GM10266 (cell line): ENCODE results near the gene OXT.

Experiments used
- DNase-seq: peaks from one replicate; pipeline ENCODE4 v3.0.0; 2012; ENCODE audit errors: extremely low spot score
- TF ChIP-seq, protein P1 (sequence below): IDR thresholded peaks from 2 replicates; pipeline ENCODE4 v1.5.1; 2012; ENCODE audit warnings: mild to moderate bottlenecking, low read depth; ENCODE audit not compliant: control insufficient read depth, insufficient read depth; ENCODE audit errors: missing control alignments

OXT gene

GRCh38 chr20:3103369-3104032 lies 32.1 kb downstream of the OXT start:
- DNase-seq = no peak
- TF ChIP-seq, protein P1, sequence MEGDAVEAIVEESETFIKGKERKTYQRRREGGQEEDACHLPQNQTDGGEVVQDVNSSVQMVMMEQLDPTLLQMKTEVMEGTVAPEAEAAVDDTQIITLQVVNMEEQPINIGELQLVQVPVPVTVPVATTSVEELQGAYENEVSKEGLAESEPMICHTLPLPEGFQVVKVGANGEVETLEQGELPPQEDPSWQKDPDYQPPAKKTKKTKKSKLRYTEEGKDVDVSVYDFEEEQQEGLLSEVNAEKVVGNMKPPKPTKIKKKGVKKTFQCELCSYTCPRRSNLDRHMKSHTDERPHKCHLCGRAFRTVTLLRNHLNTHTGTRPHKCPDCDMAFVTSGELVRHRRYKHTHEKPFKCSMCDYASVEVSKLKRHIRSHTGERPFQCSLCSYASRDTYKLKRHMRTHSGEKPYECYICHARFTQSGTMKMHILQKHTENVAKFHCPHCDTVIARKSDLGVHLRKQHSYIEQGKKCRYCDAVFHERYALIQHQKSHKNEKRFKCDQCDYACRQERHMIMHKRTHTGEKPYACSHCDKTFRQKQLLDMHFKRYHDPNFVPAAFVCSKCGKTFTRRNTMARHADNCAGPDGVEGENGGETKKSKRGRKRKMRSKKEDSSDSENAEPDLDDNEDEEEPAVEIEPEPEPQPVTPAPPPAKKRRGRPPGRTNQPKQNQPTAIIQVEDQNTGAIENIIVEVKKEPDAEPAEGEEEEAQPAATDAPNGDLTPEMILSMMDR = no peak

GRCh38 chr20:3105256-3106137 lies 34.1 kb downstream of the OXT start:
- TF ChIP-seq, protein P1 = no peak
- DNase-seq = no peak

GRCh38 chr20:3106185-3106584 lies 34.8 kb downstream of the OXT start:
- TF ChIP-seq, protein P1 = no peak

GRCh38 chr20:3106658-3107463 lies 35.4 kb downstream of the OXT start:
- no peak for DNase-seq
- TF ChIP-seq, protein P1 = no peak

More at GRCh38 chr20:3106185-3106584, 34.8 kb downstream of the OXT start:
- no peak for DNase-seq

DNA sequence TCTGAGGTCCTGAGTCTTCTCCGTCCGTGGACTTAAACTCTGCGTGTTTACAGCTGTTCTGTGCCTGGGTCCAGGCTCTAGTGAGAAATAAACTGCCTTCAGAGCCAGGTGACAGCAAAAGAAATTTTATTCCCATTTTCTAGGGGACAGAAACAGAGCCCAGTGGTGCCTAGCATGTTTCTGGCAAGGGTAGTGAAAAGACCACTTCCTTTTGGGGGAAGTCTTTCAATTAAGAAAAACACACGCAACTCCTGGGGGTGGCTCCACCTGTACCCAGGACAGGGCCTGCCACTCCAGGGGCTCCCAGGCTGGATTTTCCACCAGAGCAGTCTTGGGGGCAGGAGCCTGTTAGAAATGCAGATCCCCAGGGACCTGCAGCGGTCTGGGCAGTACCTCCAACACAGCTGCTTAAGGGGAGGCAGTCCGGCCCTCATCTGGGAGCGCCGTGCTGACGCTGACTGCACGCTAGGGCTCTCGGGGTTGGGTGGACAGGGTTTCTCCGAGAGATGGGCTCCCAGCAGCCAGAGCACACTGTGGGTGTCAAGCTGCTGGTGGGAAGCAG lies 36.1 kb downstream of the OXT start:
- DNase-seq = no peak
- TF ChIP-seq, protein P1 = no peak

DNA sequence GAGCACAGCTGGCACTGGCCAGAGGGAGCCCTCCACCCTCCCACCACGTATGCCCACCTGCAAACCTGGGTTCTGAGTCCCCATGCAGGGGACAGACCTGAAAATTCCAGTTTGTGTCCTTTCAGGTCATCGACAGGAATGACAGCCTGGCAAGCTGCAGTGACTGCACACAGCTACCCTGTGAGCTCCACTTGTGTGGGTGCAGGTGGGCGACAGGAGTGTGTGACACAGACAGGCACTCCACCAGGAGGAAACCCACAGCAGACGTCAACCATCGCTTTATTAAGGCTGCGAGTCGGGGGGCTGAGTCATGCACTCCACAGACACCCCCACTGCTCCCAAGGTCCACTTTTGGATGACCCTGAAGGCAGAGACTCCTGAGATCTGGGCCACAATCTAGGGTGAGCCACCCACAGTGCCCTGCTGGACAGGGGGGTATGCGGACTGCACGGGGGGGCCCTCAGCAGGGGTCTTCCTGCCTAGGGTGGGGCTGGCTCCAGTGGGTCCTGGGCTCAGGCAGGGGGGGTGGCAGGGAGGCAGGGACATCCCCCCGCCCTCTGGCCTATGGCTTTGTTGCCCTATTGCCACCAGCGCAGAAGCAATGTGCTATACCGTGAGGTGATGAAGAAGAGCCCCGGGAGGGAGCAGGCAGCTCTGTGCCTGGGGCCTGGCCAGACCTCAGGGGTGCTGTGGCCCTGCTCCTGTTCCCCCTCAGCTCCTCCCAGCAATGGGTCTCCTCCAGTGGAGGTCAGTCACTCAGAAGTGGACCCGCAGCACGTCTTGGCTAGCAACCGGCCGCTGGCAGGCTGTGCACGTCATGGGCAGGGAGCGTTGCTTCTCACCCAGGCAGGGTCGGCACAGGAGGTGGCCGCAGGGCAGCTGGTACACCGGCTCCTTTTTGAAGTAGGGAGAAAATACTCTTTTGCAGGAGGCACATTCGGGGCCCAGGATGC lies 38.2 kb downstream of the OXT start:
- DNase-seq = no peak
- TF ChIP-seq, protein P1 = no peak
